GM18907 (cell line): Measurements from ENCODE around the gene PHYKPL.

ENCODE experiments used
- ATAC-seq: cut with Tn5 transposase; IDR thresholded peaks from one replicate; pipeline ENCODE4 v1.9.1; 2021; ENCODE audit warnings: mild to moderate bottlenecking, moderate library complexity; ENCODE audit not compliant: unreplicated experiment

PHYKPL gene

DNA sequence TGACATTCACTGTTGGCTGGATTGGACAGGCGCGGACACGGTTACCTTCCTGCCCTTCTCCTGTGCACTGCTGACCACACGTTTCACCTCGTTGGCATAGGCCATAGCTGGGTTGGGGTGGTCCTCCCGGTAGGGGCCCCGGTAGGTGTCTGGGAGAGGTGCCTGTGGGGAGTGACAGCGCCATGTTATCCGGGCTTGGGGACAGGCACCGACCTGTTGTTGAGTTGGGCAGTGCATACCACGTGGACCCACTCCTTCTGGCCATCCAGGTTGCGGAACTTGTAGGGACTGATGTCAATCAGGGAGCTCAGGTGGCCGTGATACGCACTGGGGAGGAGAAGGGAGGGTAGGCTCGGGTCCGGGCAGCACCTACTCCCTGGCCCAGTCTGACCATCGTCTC, 8.2 kb downstream of the PHYKPL start:
- no peak for ATAC-seq

DNA sequence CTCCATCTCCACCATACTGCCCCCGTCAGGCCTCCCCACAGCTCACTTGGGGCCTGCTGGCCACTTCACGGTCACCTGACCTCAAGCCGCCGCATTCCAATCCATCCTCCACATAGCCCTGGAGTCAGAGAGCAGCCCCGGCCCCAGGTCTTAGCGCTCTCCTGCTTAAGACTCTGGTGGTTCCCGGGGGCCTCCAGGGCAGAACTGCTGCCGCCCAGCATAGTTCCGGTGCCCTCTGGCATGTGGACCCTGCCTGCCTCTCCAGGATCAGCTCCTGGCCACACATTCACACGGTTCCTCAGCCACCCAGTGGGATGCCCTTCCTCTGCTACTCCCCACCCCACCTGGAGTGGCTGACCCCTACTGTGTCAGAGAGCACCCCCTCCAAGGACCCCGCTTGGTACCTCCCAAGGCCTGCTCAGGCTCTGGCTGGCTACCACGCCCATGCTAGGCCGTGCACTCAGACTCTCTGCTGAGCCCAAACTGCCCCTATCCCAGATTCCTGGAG, 8.7 kb downstream of the PHYKPL start:
- ATAC-seq, result no peak

DNA sequence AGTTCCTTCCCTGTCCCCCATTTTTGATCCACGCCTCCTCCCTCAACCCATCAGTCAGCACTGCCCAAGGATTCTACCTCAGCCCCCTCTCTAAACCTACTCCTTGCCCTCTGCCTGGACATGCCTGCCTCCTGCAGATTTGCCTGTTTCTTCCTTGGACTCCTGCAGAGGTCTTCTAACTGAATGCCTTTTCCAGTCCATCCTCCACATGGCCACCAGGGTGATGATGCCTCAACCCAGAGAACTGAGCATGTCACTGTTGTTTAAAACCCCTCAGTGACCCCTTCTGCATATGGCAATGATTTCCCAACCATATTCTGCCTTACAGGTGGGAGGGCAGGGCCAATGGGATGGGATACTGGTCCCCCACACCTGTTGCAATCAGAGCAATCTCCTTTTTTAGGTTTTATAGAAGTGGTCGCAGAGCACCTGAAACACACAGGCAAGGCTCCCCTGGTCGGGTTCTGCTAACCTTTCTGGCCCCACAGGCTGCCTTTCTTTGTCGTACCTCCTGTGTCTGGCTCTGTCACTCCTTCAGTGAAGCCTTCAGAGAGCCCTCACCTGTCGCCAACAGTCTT, 9.3 kb downstream of the PHYKPL start:
- ATAC-seq, result no peak

DNA sequence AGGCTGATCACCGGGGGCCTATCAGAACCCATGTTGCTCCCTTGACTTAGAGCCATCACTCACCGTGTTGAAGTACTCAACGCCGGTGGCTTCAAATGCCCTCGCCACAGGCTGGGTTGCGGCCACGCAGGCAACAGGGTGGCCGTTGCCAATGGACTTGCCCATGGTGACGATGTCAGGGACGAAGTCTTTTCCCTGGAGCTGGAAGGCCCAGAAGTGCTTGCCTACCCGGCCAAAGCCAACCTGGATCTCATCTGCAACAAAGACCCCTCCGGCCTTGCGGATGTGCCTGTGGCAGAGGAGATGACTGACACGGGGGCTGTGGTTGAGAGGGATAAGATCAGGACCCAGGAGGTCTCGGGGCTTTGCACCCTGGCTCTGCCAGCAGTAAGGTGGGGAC, 10.3 kb downstream of the PHYKPL start:
- no peak for ATAC-seq

DNA sequence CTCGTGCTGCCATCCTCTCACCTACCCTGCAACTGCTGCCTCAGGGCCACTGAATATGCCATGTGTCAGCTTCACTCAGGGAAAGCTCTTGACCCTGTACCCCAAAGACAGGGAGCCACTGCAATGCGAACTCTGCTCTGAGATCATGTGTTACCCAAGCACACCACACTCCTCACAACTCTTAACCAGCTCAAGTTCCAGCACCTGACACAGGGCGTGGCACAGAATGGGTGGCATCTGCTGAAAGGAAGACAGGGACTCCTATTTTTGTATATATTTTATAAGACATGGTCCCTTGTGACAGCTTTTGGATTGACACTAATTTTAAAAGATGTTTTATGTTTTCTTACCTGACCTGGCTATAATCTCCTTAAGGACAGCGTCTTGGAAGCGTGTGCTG, 10.7 kb downstream of the PHYKPL start:
- no peak for ATAC-seq

DNA sequence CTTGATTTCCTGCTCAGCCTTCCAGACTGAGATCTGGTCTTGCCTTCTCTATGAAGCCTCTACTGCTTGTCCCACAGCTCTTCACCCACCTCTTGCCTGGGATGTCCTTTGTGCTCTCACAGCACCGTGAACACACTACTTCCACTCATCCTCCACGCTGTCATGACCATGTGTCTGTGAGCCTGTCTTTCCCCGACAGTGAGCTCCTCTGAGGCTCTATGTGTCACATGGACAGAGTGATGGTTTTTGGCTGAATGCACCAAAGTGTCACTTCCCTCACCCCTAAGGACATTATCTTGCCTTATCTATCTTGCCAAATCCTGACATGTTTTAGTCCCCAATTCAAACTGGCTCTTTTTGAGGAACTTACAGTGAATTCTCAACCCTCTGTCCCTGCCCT, 11.3 kb downstream of the PHYKPL start:
- ATAC-seq, result no peak

DNA sequence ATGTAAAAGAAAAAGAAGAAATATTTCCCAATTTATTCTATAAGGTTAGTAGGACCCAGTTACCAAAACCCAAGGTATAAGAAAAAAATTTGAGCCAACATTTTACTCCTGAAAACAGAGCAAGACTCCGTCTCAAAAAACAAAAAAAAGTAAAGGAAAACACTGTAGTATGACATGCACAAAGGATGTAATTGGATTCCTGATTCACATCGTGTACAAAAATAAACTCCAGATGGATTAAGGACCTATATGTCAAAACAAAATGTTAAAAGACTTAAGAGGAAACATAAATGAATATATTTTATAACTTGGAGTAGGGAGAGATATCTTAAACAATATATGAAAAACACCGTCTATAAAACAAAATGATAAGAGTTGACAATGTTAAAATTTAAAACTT, 13.8 kb downstream of the PHYKPL start:
- ATAC-seq, result no peak

DNA sequence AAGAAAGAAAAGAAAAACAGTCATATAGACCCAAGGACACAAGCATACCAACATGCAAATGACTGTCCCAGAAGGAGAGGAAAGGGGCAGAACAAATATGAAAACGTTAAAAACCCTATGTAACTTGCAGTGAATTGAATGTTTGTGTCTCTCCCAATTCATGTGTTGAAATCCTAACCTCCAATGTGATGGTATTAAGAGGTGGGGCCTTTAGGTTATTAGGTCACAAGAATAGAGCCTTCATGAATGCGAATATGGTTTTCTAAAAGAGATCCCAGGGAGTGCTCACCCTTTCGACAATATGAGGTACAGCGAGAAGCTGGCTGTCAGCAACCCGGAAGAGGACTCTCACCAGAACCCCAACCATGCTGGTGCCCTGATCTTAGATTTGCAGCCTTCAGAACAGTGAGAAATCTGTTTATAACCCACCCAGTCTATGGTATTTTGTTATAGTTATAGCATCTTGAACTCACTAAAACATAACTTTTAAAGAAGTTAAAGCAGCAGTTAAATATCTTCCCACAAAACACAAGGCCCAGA, 14.3 kb downstream of the PHYKPL start:
- ATAC-seq, result no peak

DNA sequence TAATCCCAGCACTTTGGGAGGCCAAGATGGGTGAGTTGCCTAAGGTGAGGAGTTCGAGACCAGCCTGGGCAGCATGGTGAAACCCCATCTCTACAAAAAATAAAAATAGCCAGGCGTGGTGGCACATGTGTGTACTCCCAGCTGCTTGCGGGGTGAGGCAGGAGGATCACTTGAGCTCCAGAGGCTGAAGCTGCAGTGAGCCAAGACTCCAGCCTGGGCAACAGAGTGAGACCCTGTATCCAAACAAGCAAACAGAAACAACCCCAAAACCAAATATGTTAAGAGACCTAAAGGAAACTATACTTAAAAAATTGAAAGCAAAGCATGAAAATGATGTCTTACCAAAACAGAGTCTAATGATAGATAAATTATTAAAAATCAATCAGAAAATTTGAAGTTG, 15.8 kb downstream of the PHYKPL start:
- no peak for ATAC-seq

DNA sequence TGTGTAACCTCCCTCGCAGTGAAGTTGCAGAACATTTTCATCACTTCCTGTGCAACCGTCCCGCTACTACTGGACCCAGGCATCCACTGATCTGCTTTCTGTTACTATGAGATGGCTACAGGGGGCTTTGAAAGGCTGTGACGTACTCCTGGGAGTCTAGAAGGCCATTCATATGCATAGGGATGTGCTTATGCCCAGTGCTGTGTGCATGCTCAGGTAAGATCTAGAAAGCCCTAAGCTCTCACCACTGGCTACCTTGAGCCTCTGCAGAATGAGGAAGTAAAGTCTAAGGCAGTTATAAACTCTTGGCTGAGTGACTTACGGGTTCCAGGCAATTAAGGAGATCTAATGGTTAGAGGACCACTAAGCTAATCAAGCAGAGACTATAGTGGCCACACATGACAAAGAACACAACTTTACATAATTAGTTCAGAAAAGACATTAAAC, 16.5 kb downstream of the PHYKPL start:
- no peak for ATAC-seq

DNA sequence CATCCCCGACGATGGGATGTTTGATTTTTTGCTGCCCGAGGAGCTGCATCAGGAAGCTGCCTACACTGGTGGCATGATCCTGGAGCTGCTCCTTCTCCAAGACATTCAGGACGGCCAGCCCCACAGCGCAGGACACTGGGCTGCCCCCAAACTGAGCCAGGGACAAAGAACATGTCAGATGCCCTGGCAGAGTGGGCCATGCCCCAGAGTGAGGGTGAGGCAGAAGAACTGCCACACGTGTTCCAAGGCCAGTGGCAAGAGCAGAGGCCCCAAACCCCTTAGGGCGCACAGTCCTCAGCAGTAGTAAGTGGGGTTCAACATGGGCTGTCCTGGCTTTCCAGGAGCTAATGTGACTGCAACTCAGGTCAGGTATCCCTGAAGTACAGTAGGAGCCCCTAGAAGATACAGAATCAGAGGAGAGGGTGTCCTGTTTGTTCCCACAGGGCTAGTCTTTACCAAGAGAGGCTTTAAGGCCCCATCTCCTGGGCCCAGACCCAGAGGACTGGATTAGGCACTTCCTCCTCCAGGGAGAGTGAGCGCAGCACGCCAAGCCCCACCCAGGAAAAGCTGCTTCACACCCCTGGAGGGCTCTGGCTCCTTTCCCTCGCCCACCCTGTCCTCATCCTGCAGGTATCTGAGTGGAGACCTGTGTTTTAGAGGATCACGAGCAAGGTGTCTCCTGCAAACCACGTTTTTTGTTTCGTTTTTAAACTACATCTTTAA, 17.2 kb downstream of the PHYKPL start:
- ATAC-seq, result no peak

DNA sequence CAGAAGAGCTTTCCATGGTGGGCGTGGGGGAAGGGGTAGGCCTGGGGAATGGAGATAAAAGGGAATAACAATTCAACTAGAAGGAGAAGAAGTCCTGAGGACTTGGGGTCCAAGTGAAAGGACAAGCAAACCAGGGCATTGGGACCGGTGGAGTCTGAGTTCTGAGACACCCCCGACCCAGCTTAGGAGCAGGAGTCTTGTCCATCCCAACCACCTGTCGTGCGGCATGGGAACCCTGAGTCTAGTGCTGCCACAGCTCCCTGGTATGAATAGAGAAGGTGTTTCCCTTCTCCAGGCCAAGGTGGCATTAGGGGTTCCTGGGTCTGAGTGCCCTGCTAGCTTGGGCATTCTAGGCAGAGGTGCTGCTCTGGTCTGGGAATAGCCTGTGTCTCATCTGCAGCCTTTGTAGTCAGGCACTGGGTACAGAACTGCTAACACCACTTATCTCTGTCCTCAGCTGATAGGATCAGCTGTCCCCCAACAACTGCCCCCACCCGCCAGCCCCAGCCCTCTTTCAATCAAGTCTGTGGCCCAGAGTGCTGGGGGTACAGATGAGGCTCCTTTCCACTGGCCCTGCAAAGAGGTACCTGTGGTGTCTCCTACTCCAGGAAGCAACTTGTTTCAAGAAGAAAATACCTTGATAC, 18.3 kb downstream of the PHYKPL start:
- ATAC-seq, result no peak

DNA sequence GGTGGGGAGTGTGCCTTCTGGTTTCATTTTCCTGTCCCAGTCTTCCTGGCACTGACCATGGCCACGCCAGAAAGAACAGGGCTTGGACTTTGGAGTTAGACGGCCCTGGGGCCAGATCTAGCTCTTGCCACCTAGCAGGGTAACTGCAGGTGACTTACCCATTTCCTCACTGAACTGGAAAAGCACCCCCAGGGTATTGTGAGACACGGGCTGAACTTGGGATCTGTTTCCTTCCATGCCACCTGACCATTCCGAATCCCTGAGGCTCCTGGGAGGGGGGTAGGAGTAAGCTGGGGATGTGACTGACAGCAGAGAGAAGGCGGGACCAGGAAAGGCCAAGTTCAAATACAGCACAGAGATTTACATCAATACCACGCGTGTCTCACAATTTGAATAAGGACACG, 18.9 kb downstream of the PHYKPL start:
- no peak for ATAC-seq

DNA sequence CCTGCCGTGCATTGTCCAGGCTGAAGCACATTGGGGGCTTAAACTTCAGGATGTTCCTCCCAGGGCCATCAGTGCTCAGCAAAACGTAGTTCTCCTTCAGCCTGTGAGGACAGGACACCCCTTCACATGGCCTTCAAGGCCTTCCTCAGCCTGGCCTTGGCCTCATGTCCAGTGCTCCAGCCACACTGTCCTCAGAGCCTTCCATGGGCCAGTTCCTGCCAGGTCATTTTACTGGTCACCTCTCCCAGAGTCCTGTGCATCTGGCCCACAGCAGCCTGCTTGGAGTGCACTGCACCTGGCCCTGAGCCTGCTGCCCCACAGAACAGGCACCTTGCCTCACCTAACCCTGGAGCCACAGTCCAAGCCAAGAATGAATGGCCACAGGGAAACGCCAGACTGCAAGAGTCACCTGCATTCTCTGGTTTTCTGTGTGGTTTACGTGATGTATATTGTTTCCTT, 19.6 kb downstream of the PHYKPL start:
- ATAC-seq, result no peak

DNA sequence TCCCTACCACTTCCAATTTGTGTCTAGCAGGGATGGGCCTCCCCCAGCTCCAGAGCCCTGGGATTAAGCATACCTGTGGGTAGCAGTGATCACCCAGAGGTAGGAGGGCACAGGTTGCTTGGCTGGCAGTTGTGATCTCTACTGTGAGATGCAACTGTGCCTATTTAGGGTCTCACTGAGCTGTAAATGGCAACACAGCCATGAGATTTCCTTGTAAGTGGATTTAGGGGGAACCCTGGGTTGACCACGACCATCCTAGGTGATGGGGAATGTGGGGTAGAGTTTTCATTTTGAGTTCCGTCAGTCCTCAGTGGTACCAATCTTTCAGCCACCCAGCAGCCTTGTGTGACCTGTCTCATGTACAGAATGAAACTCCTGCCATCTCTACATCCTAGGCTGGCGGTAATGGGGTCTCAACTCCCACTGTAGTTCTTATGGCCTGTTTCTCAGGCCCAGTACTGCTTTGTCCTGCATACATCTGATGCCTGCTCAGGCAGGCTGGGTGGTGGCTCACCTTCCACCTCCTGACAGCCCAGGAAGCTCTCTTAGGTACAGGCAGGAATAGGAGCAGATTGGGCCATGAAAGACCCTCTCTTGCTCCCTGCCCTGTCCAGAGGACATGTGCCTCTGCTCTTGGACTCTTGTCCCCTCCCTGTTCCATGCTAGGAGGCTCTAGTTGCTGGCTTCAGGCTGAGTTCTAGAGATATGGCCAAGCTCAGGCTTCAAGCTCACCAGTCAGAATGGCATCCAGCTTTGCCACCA, 20.2 kb downstream of the PHYKPL start:
- no peak for ATAC-seq

DNA sequence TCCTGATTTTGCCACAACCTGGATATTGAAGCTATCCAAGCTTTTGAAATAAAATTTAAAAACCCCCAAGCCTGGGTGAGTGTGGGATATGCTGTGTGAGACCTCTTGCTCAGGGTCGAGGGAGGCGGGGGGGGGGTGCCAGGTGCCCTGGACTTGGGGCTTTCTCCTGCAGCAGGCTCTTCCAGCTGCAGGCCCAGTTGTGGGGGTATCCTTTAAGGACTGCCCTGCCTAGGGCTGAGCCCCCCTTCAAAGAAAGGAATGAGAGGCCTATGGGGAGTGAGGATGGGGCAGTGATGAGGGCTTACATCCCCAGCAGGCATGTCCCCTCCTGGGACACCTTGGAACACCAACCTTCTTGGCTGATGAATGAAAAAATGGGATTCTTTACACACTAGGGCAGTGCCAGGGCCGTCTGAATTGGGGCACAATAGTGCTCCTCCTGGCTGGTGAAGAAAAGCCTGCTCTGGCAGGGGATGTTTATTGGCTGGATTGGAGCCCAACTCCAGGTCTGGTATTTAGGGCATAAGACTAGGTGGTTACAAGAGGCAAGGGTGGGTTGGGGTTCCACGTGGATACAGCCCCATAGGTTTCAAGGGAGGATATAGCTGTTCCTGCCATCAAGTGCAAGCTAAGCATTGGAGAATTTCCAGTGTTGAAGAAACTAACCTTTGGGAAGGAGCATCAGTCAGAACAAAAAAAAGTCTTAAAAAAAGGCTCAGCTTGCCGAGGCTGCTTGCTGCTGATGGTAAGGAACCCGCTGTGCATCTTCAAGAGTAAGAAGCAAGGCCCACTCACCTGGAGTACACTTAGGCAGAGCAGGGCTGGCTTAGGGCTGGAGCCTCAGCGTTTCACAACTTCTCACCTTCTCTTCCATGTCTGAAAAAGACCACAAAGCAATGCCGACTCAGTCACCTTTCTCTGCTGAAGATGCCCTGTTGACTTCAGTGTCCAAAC, 21.2 kb downstream of the PHYKPL start:
- no peak for ATAC-seq

DNA sequence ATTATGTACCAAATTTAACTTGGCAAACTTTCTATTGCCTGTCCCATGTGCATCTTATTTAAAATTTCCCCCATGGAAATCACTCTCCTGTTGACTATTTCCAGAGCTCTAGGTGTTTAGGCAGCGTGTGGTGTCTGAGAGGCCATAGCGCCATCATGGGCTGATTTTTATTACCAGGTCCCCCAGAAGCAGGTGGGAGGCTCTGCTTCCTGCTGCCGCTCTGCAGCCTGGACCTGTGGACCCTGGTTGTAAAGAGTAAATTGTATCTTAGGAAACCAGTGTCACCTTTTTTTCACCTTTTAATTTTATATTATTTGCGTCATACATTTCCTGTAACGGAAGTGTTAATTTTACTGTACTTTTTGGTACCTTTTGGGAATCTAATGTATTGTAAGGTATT, 21.9 kb downstream of the PHYKPL start:
- ATAC-seq, result no peak

DNA sequence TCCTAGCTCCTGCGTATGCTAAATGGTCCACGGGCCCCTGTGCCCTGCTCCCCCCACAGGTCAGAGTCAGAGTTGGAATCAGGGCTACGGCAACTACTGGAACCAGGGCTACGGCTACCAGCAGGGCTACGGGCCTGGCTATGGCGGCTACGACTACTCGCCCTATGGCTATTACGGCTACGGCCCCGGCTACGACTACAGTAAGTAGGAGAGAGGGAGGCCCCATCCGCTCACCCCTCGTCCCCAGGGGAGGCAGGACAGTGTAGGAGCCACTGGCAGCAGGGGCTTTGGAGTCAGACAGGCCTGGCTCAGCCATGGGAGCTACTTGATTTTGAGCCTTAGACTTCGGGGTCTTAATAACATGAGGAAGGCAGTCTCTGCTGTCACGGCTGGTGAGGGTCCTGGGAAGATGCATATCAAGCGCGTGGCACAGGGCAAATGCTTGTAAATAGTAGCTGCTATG, 22.5 kb downstream of the PHYKPL start:
- ATAC-seq, result no peak

DNA sequence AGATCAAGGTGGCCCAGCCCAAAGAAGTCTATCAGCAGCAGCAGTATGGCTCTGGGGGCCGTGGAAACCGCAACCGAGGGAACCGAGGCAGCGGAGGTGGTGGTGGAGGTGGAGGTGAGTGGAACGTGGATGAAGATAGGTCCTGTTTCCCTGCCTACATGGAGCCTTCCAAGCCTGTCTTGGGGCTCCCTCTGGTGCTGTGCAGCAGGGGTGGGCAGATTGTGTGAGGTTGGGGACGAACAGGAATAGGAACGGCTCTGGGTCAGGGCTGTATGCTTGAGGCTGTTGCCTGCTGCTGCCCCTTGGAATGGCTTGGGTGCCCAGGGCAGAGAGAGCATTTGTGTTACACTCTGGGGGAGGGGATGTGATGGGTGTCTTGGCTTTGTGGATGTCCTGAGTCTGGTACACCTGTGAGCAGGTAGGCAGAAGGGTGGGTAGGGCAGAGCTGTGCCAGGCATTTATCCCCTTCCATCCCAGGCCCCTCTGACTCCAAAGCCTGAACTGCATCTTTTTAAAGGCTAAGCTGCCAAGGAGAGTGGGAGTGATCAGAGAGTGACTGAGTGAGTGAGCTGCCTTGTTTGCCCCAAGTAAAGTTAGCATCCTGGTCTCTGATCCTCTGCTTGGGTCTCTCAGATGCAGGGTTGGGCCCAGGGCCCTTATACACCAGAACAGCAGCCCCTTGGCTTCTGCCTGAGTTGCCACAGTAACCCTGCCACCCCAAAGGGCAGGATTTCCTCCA, 23.1 kb downstream of the PHYKPL start:
- no peak for ATAC-seq
